ENCODE measurements around the gene MRPL3.

The MRPL3 gene

GRCh38 chr3:131535596-131535995, 32.8 kb upstream of the MRPL3 start:
- H3K4me3 ChIP-seq (ENCODE audit: low read length), result no peak overlapping the region
- DNase-seq (ENCODE audit: low read depth), result no peak
- no peak for TF ChIP-seq CTCF (conservative IDR thresholded peaks at IDR 0.05; ENCODE audit: low read depth, low read length)

GRCh38 chr3:131535131-131535530, 32.4 kb upstream of the MRPL3 start:
- no peak for DNase-seq (ENCODE audit: low read depth)
- TF ChIP-seq CTCF (conservative IDR thresholded peaks at IDR 0.05; ENCODE audit: low read depth, low read length), result no peak
- H3K4me3 ChIP-seq (ENCODE audit: low read length), result no peak overlapping the region

GRCh38 chr3:131532645-131533044, 29.9 kb upstream of the MRPL3 start:
- H3K4me3 ChIP-seq (ENCODE audit: low read length), result no peak overlapping the region
- no peak for TF ChIP-seq CTCF (conservative IDR thresholded peaks at IDR 0.05; ENCODE audit: low read depth, low read length)
- DNase-seq (ENCODE audit: low read depth), result no peak

- no peak for DNase-seq (ENCODE audit: low read depth)
- H3K4me3 ChIP-seq (ENCODE audit: low read length), result no peak overlapping the region
- no peak for TF ChIP-seq CTCF (conservative IDR thresholded peaks at IDR 0.05; ENCODE audit: low read depth, low read length)
These were observed 28.1 kb upstream of the MRPL3 start for GRCh38 chr3:131530843-131531242.

GRCh38 chr3:131530388-131530787, 27.6 kb upstream of the MRPL3 start:
- no peak overlapping the region for H3K4me3 ChIP-seq (ENCODE audit: low read length)
- DNase-seq (ENCODE audit: low read depth), result no peak
- no peak for TF ChIP-seq CTCF (conservative IDR thresholded peaks at IDR 0.05; ENCODE audit: low read depth, low read length)

GRCh38 chr3:131526801-131527347, 24.1 kb upstream of the MRPL3 start:
- DNase-seq (ENCODE audit: low read depth), result peak; percentile 15
- peak overlapping the region; percentile 45 for H3K4me3 ChIP-seq (ENCODE audit: low read length)
- peak; percentile 71 for TF ChIP-seq CTCF (conservative IDR thresholded peaks at IDR 0.05; ENCODE audit: low read depth, low read length)

GRCh38 chr3:131518680-131519079, 15.9 kb upstream of the MRPL3 start:
- TF ChIP-seq CTCF (conservative IDR thresholded peaks at IDR 0.05; ENCODE audit: low read depth, low read length), result no peak
- no peak for DNase-seq (ENCODE audit: low read depth)
- H3K4me3 ChIP-seq (ENCODE audit: low read length), result no peak overlapping the region

Measured in retinal pigment epithelial cell (primary cell).